Keratinocyte (primary cell): Measurements from ENCODE around the gene FHOD1. TPM values are rescaled to one million over a fixed set of nuclear protein-coding genes. Genes with fewer than 3 reads are reported as not detected.
A peak's percentile ranks its signal among the peaks of the same experiment; 100 is the strongest.

Source experiments
- DNase-seq: peaks from one replicate; pipeline ENCODE4 v3.0.0-alpha.2; 2011; ENCODE audit warnings: low read depth, missing footprints, low spot score
- FAIRE-seq: peaks from 2 replicates; lab custom pipeline; 2011; peaks lifted over from hg19 to GRCh38; lab: Jason Lieb, UNC
- H2AFZ ChIP-seq: 2 replicates; pipeline ENCODE4 v1.6.0; 2012; ENCODE audit warnings: low read length, control low read depth, inconsistent platforms; ENCODE audit not compliant: control insufficient read depth
- H3K27ac ChIP-seq: 2 replicates; pipeline ENCODE4 v1.5.1; 2011; ENCODE audit warnings: low read length; ENCODE audit not compliant: control insufficient read depth, insufficient read depth
- H3K27me3 ChIP-seq: 3 replicates; pipeline ENCODE4 v1.6.0; 2011; ENCODE audit warnings: low read length; ENCODE audit not compliant: control insufficient read depth, insufficient read depth; ENCODE audit errors: extremely low read depth
- H3K36me3 ChIP-seq, 2 experiments: 2 replicates in 1 of 2; 3 replicates in 1 of 2; pipeline ENCODE4 v1.5.1; 2011; ENCODE audit warnings: low read length in 2 of 2, mild to moderate bottlenecking in 1 of 2; ENCODE audit not compliant: control insufficient read depth in 2 of 2, insufficient read depth in 2 of 2; ENCODE audit errors: extremely low read depth in 1 of 2
- H3K4me1 ChIP-seq: 3 replicates; pipeline ENCODE4 v1.5.1; 2011; ENCODE audit warnings: low read length; ENCODE audit not compliant: control insufficient read depth, insufficient read depth; ENCODE audit errors: extremely low read depth
- H3K4me2 ChIP-seq: 3 replicates; pipeline ENCODE4 v1.6.0; 2011; ENCODE audit warnings: low read depth, low read length; ENCODE audit not compliant: control insufficient read depth, insufficient read depth; ENCODE audit errors: extremely low read depth
- H3K4me3 ChIP-seq, 3 experiments: fragments of 200-600 bp in 1 of 3; sonication (generic) in 1 of 3; 2 replicates in 2 of 3; 3 replicates in 1 of 3; pipeline ENCODE4 v1.5.1; 2011 to 2016; ENCODE audit warnings: low read length in 3 of 3, mild to moderate bottlenecking in 3 of 3, control low read depth in 2 of 3, inconsistent platforms in 1 of 3, low read depth in 1 of 3, mixed read lengths in 1 of 3, mixed run types in 1 of 3, moderate library complexity in 1 of 3; ENCODE audit not compliant: control insufficient read depth in 2 of 3, insufficient read depth in 2 of 3; ENCODE audit errors: extremely low read depth in 1 of 3
- H3K79me2 ChIP-seq: 2 replicates; pipeline ENCODE4 v1.6.0; 2012; ENCODE audit warnings: low read length; ENCODE audit not compliant: control insufficient read depth, insufficient read depth
- H3K9ac ChIP-seq: 3 replicates; pipeline ENCODE4 v1.6.0; 2011; ENCODE audit warnings: low read length; ENCODE audit not compliant: control insufficient read depth, insufficient read depth; ENCODE audit errors: extremely low read depth
- H3K9me1 ChIP-seq: 3 replicates; pipeline ENCODE4 v1.6.0; 2011; ENCODE audit warnings: low read length; ENCODE audit not compliant: control insufficient read depth, insufficient read depth; ENCODE audit errors: extremely low read depth
- H3K9me3 ChIP-seq: 2 replicates; pipeline ENCODE4 v1.5.1; 2012; ENCODE audit warnings: low read depth, low read length; ENCODE audit not compliant: control insufficient read depth
- H4K20me1 ChIP-seq: 3 replicates; pipeline ENCODE4 v1.6.0; 2011; ENCODE audit warnings: low read length; ENCODE audit not compliant: control insufficient read depth, insufficient read depth; ENCODE audit errors: extremely low read depth
- EZH2 ChIP-seq: IDR thresholded peaks from one replicate; pipeline ENCODE4 v1.6.1; 2012; ENCODE audit warnings: inconsistent platforms, mild to moderate bottlenecking, low read length, moderate library complexity
- dilution Hi-C: fragments of 300-500 bp; cut with MboI; formaldehyde crosslinking; loops from one replicate; pipeline ENCODE4 v1.7.0; 2020; ENCODE audit warnings: low sequenced_read_pairs; ENCODE audit not compliant: extremely low pct_ligation_motif_present
- polyA plus RNA-seq, 5 experiments: library from polyadenylated mRNA; depleted of rRNA in 3 of 5; stranded (reverse) in 3 of 5; stranded (forward) in 1 of 5; unstranded in 1 of 5; fragments of >200 nt; gene quantifications; 1 replicate in 1 of 5; 2 replicates in 3 of 5; 3 replicates in 1 of 5; pipeline versions ENCODE4 v1.2.1 to v1.2.3, GENCODE V29; 2011 to 2012; ENCODE audit warnings: missing spikeins in 2 of 5, low read depth in 1 of 5, low replicate concordance in 1 of 5
- TF ChIP-seq, protein P1 (sequence below), 3 experiments: IDR thresholded peaks in 1 of 3; conservative IDR thresholded peaks in 1 of 3; optimal IDR thresholded peaks in 1 of 3; 2 replicates in 2 of 3; 3 replicates in 1 of 3; pipeline versions ENCODE3 to v1.5.1; 2011; ENCODE audit warnings: low read length in 3 of 3, mild to moderate bottlenecking in 3 of 3, moderate library complexity in 2 of 3, control low read depth in 1 of 3, inconsistent platforms in 1 of 3; ENCODE audit not compliant: insufficient read depth in 2 of 3; ENCODE audit errors: extremely low read depth in 1 of 3

FHOD1 gene
- polyA plus RNA-seq, 1 donor (not counting 4 experiments of a cell fraction or from before 2014, with no cell fraction given) = 29.4 TPM

DNA sequence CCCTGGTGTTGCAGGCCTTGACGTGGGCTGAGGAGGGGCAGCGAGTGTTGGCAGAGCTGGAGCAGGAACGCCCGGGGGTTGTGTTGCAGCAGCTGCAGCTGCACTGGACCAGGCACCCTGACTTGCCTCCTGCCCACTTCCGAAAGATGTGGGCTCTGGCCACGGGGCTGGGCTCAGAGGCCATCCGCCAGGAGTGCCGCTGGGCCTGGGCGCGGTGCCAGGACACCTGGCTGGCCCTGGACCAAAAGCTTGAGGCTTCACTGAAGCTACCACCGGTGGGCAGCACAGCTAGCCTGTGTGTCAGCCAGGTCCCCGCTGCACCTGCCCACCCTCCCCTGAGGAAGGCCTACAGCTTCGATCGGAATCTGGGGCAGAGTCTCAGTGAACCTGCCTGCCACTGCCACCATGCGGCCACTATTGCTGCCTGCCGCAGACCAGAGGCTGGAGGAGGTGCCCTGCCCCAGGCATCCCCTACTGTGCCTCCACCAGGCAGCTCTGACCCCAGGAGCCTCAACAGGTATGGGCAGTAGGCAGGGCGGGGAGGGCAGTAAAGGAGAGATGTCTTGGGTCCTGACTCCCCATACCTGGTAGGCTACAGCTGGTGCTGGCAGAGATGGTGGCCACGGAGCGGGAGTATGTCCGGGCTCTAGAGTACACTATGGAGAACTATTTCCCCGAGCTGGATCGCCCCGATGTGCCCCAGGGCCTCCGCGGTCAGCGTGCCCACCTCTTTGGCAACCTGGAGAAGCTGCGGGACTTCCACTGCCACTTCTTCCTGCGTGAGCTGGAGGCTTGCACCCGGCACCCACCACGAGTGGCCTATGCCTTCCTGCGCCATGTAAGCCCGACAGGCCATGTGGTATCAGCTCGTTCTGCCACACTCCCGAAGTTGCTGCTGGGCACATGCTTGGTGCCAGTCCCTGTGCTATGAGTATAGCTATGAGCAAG lies 37.7 kb upstream of the FHOD1 start:
- no peak overlapping the region for H3K4me2 ChIP-seq
- no peak overlapping the region for H3K4me3 ChIP-seq
- H3K27ac ChIP-seq = no peak overlapping the region
- no peak for TF ChIP-seq EZH2
- TF ChIP-seq, protein P1, sequence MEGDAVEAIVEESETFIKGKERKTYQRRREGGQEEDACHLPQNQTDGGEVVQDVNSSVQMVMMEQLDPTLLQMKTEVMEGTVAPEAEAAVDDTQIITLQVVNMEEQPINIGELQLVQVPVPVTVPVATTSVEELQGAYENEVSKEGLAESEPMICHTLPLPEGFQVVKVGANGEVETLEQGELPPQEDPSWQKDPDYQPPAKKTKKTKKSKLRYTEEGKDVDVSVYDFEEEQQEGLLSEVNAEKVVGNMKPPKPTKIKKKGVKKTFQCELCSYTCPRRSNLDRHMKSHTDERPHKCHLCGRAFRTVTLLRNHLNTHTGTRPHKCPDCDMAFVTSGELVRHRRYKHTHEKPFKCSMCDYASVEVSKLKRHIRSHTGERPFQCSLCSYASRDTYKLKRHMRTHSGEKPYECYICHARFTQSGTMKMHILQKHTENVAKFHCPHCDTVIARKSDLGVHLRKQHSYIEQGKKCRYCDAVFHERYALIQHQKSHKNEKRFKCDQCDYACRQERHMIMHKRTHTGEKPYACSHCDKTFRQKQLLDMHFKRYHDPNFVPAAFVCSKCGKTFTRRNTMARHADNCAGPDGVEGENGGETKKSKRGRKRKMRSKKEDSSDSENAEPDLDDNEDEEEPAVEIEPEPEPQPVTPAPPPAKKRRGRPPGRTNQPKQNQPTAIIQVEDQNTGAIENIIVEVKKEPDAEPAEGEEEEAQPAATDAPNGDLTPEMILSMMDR (optimal IDR thresholded peaks at IDR 0.05 in 1 of 3, IDR thresholded peaks at IDR 0.05 in 1 of 3, conservative IDR thresholded peaks at IDR 0.05 in 1 of 3; ENCODE audit: extremely low read depth in 1 of 3, insufficient read depth in 2 of 3, low read length in 3 of 3) = peak; percentile 13 to 73 (median 64)
- H3K4me1 ChIP-seq = no peaks in the 10 kb centered on the region
- no peak for FAIRE-seq
- no peaks in the 10 kb centered on the region for H3K9me3 ChIP-seq
- no peak for DNase-seq
- dilution Hi-C loops = no loop called here
- H3K9ac ChIP-seq = no peak overlapping the region
- H3K79me2 ChIP-seq = no peaks in the 10 kb centered on the region
- no peaks in the 10 kb centered on the region for H3K9me1 ChIP-seq
- peaks cover 44% of the 10 kb centered on the region for H3K27me3 ChIP-seq
- H3K36me3 ChIP-seq = no peaks in the 10 kb centered on the region
- H2AFZ ChIP-seq = no peak overlapping the region
- no peaks in the 10 kb centered on the region for H4K20me1 ChIP-seq

DNA sequence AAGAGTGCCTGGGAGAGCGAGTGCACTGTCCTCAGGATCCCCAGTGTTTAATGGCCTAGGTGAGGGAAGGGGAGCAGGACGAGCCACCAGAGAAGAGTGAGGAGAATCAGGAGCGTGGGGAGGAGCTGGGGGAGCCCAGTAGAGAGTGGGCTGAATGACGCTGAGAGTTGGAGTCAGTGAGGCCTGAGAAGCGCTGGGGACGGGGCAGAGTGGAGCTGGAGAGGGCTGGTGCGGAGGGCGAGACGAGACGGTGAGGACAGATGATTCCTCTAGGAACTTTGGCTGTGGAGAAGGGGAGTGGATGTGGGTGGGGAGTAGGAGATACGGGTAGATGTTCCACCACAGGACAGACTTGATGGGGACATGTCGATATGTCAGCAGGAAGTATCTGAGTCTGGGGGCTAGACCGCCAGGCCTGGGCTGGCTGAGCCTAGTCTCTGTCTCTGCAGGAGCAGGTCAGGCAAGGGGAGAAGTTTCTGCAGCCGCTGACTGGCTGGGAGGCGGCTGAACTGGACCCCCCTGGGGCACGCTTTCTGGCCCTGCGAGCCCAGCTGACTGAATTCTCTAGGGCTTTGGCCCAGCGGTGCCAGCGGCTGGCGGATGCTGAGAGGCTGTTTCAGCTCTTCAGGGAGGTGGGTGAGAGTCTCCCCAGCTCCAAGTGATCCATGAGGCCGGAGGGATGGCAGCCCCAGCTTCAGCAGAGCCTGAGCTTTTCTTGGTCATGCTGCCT lies 36.7 kb upstream of the FHOD1 start:
- no peaks in the 10 kb centered on the region for H3K79me2 ChIP-seq
- TF ChIP-seq EZH2 = no peak
- TF ChIP-seq, protein P1 (optimal IDR thresholded peaks at IDR 0.05 in 1 of 3, IDR thresholded peaks at IDR 0.05 in 1 of 3, conservative IDR thresholded peaks at IDR 0.05 in 1 of 3; ENCODE audit: extremely low read depth in 1 of 3, insufficient read depth in 2 of 3, low read length in 3 of 3) = no peak
- no peak for FAIRE-seq
- H4K20me1 ChIP-seq = no peaks in the 10 kb centered on the region
- no peak overlapping the region for H3K27ac ChIP-seq
- H3K4me2 ChIP-seq = no peak overlapping the region
- no peaks in the 10 kb centered on the region for H3K9me3 ChIP-seq
- H3K9ac ChIP-seq = no peak overlapping the region
- H3K9me1 ChIP-seq = no peaks in the 10 kb centered on the region
- H3K36me3 ChIP-seq = no peaks in the 10 kb centered on the region
- DNase-seq = no peak
- H2AFZ ChIP-seq = no peak overlapping the region
- dilution Hi-C loops = no loop called here
- H3K27me3 ChIP-seq = peaks cover 47% of the 10 kb centered on the region
- H3K4me1 ChIP-seq = no peaks in the 10 kb centered on the region
- no peak overlapping the region for H3K4me3 ChIP-seq
